HepG2 (cell line): ENCODE data around the gene DENND1C. TPM values are rescaled to one million over a fixed set of nuclear protein-coding genes. Genes with fewer than 3 reads are reported as not detected.

ENCODE experiments used
- ATF6 ChIP-seq: sonication (generic); formaldehyde crosslinking; conservative IDR thresholded peaks from 2 replicates; pipeline ENCODE4 v1.4.0; 2020; ENCODE audit warnings: missing genetic modification reagents
- ATM ChIP-seq: fragments of 450-650 bp; IDR thresholded peaks from 2 replicates; pipeline ENCODE4 v1.7.1; 2017; ENCODE audit warnings: mild to moderate bottlenecking, borderline replicate concordance
- E2F2 ChIP-seq: sonication (generic); formaldehyde crosslinking; IDR thresholded peaks from 2 replicates; pipeline ENCODE4 v1.4.0; 2020; ENCODE audit warnings: missing genetic modification reagents, borderline replicate concordance
- ISL2 ChIP-seq: sonication (generic); formaldehyde crosslinking; IDR thresholded peaks from 2 replicates; pipeline ENCODE4 v1.5.0; 2020; ENCODE audit warnings: missing genetic modification reagents
- KLF16 ChIP-seq, 2 experiments: sonication (generic) in 1 of 2; formaldehyde crosslinking in 1 of 2; IDR thresholded peaks; 2 replicates each; pipeline versions ENCODE4 v1.6.1 to v1.8.0; 2016 to 2023; ENCODE audit warnings: missing genetic modification reagents in 2 of 2, missing compliant biosample characterization in 1 of 2
- NAIF1 ChIP-seq: sonication (generic); formaldehyde crosslinking; IDR thresholded peaks from 2 replicates; pipeline ENCODE4 v1.5.0; 2020; ENCODE audit warnings: mild to moderate bottlenecking, missing genetic modification reagents, borderline replicate concordance
- NCOA2 ChIP-seq: sonication (generic); formaldehyde crosslinking; IDR thresholded peaks from 2 replicates; pipeline ENCODE4 v1.8.0; 2022; ENCODE audit warnings: inconsistent platforms
- PRMT3 ChIP-seq: sonication (generic); formaldehyde crosslinking; IDR thresholded peaks from 2 replicates; pipeline ENCODE4 v1.8.1; 2022; ENCODE audit warnings: low read depth, mild to moderate bottlenecking, moderate library complexity, missing genetic modification reagents, borderline replicate concordance
- RXRB ChIP-seq: IDR thresholded peaks from 2 replicates; pipeline ENCODE4 v1.6.1; 2016; ENCODE audit warnings: borderline replicate concordance, missing genetic modification reagents, missing compliant biosample characterization
- SYNCRIP ChIP-seq: fragments of 200-400 bp; formaldehyde crosslinking; IDR thresholded peaks from 2 replicates; pipeline ENCODE4 v1.6.1; 2018; ENCODE audit warnings: mild to moderate bottlenecking, low read depth, low read length; ENCODE audit not compliant: insufficient read depth
- ZBTB33 ChIP-seq: sonication (generic); formaldehyde crosslinking; IDR thresholded peaks from 2 replicates; pipeline ENCODE4 v1.4.0; 2020; ENCODE audit warnings: missing genetic modification reagents
- ZNF296 ChIP-seq: sonication (generic); formaldehyde crosslinking; conservative IDR thresholded peaks from 2 replicates; pipeline ENCODE4 v1.5.0; 2020; ENCODE audit warnings: mild to moderate bottlenecking, missing genetic modification reagents
- ZNF329 ChIP-seq: sonication (generic); formaldehyde crosslinking; IDR thresholded peaks from 2 replicates; pipeline ENCODE4 v1.9.0; 2021; ENCODE audit warnings: low read depth, mild to moderate bottlenecking, missing genetic modification reagents
- ZNF441 ChIP-seq: sonication (generic); formaldehyde crosslinking; IDR thresholded peaks from 2 replicates; pipeline ENCODE4 v1.7.0; 2021; ENCODE audit warnings: missing genetic modification reagents, borderline replicate concordance
- ZNF460 ChIP-seq: sonication (generic); formaldehyde crosslinking; IDR thresholded peaks from 2 replicates; pipeline ENCODE4 v1.5.1; 2020; ENCODE audit warnings: missing genetic modification reagents, mild to moderate bottlenecking, borderline replicate concordance
- polyA plus RNA-seq, 8 experiments: library from polyadenylated mRNA; depleted of rRNA in 3 of 8; stranded (reverse) in 7 of 8; unstranded in 1 of 8; fragments of >200 nt; fragmentation: Illumina TruSeq in 4 of 8; extraction: Trizol in 4 of 8; gene quantifications; 2 replicates each; pipeline versions ENCODE4 v1.2.1 to v1.2.3, GENCODE V29; 2011 to 2016; ENCODE audit warnings: low read depth in 4 of 8, missing spikeins in 1 of 8, mixed read lengths in 1 of 8; ENCODE audit not compliant: insufficient read depth in 1 of 8
- total RNA-seq, 5 experiments: library from RNA; depleted of rRNA; stranded (reverse); fragments of >200 nt; fragmentation: Illumina TruSeq; extraction: Trizol; gene quantifications; 2 replicates each; pipeline ENCODE4 v1.2.3, GENCODE V29; 2016; ENCODE audit warnings: low read depth in 1 of 5
- TF ChIP-seq, protein P1 (sequence below): sonication (generic); formaldehyde crosslinking; IDR thresholded peaks from 2 replicates; pipeline ENCODE4 v1.5.0; 2020; ENCODE audit warnings: missing genetic modification reagents
- TF ChIP-seq, protein P2 (sequence below): sonication (generic); formaldehyde crosslinking; IDR thresholded peaks from 2 replicates; pipeline ENCODE4 v1.4.0; 2020; ENCODE audit warnings: mild to moderate bottlenecking, missing genetic modification reagents

Gene DENND1C
- total and polyA plus RNA-seq, 2 of the 13 experiments (the other 11 are each of a cell fraction or from before 2014, with no cell fraction given), result 0.04 to 0.73 TPM

GRCh38 chr19:6509118-6509971 lies 27.8 kb upstream of the DENND1C start (continued):
- peak in 1 of 2 experiments; percentile 70; a peak in 2 of 4 replicates for TF ChIP-seq KLF16 (CRISPR knock-in tag; IDR thresholded peaks at IDR 0.05)
- no peak for TF ChIP-seq ISL2 (CRISPR knock-in tag)
- peak; percentile 89 for TF ChIP-seq RXRB (CRISPR knock-in tag)
- no peak for TF ChIP-seq ZNF329 (CRISPR knock-in tag)
- TF ChIP-seq NAIF1 (CRISPR knock-in tag), result no peak
- no peak for TF ChIP-seq E2F2 (CRISPR knock-in tag)
- no peak for TF ChIP-seq ATM
- peak; percentile 29; the same call in 1 of the 2 replicates for TF ChIP-seq ZBTB33 (CRISPR knock-in tag)
- no peak for TF ChIP-seq ZNF460 (CRISPR knock-in tag)
- no peak for TF ChIP-seq ZNF441 (CRISPR knock-in tag)
- TF ChIP-seq PRMT3 (CRISPR knock-in tag), result no peak
- TF ChIP-seq ATF6 (CRISPR knock-in tag), result no peak
- TF ChIP-seq NCOA2 (CRISPR knock-in tag), result peak; percentile 77
- no peak for TF ChIP-seq ZNF296 (CRISPR knock-in tag)
- TF ChIP-seq, protein P1, sequence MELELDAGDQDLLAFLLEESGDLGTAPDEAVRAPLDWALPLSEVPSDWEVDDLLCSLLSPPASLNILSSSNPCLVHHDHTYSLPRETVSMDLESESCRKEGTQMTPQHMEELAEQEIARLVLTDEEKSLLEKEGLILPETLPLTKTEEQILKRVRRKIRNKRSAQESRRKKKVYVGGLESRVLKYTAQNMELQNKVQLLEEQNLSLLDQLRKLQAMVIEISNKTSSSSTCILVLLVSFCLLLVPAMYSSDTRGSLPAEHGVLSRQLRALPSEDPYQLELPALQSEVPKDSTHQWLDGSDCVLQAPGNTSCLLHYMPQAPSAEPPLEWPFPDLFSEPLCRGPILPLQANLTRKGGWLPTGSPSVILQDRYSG (CRISPR knock-in tag), result no peak
- TF ChIP-seq, protein P2, sequence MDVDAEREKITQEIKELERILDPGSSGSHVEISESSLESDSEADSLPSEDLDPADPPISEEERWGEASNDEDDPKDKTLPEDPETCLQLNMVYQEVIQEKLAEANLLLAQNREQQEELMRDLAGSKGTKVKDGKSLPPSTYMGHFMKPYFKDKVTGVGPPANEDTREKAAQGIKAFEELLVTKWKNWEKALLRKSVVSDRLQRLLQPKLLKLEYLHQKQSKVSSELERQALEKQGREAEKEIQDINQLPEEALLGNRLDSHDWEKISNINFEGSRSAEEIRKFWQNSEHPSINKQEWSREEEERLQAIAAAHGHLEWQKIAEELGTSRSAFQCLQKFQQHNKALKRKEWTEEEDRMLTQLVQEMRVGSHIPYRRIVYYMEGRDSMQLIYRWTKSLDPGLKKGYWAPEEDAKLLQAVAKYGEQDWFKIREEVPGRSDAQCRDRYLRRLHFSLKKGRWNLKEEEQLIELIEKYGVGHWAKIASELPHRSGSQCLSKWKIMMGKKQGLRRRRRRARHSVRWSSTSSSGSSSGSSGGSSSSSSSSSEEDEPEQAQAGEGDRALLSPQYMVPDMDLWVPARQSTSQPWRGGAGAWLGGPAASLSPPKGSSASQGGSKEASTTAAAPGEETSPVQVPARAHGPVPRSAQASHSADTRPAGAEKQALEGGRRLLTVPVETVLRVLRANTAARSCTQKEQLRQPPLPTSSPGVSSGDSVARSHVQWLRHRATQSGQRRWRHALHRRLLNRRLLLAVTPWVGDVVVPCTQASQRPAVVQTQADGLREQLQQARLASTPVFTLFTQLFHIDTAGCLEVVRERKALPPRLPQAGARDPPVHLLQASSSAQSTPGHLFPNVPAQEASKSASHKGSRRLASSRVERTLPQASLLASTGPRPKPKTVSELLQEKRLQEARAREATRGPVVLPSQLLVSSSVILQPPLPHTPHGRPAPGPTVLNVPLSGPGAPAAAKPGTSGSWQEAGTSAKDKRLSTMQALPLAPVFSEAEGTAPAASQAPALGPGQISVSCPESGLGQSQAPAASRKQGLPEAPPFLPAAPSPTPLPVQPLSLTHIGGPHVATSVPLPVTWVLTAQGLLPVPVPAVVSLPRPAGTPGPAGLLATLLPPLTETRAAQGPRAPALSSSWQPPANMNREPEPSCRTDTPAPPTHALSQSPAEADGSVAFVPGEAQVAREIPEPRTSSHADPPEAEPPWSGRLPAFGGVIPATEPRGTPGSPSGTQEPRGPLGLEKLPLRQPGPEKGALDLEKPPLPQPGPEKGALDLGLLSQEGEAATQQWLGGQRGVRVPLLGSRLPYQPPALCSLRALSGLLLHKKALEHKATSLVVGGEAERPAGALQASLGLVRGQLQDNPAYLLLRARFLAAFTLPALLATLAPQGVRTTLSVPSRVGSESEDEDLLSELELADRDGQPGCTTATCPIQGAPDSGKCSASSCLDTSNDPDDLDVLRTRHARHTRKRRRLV (CRISPR knock-in tag), result no peak
- no peak for TF ChIP-seq SYNCRIP
